ENCODE results near the gene ATXN7L1. TPM values are rescaled to one million over a fixed set of nuclear protein-coding genes. Genes with fewer than 3 reads are reported as not detected.

ATXN7L1 gene
- total RNA-seq, 2 experiments from 2014 or later = 11.2 to 16.9 TPM

- ChIA-PET CTCF (interaction anchor here (0.9 to 1.8 kb wide), 8 partner anchors 9 to 116 kb away, joined by 3 to 7 read pairs (median 3); no protein-coding TSS in a partner anchor), POLR2A (interaction anchor here (0.6 to 1.1 kb wide), 4 partner anchors 67 to 616 kb away, joined by 3 to 4 read pairs (median 4); no protein-coding TSS in a partner anchor)
- Mint-ChIP-seq H3K4me3 (peak overlapping the region; percentile 16), H3K4me1 (peaks cover 59% of the 10 kb centered on the region), H3K27me3 (peaks cover 8% of the 10 kb centered on the region), H3K36me3 (ENCODE audit: low read depth) (peaks cover 2% of the 10 kb centered on the region), H3K27ac (peak overlapping the region; percentile 71), H3K9me3 (ENCODE audit: low read depth) (no peaks in the 10 kb centered on the region)
- intact Hi-C loops (cut with DNase I, micrococcal nuclease) = loop anchor here (1.0 to 10.0 kb wide), 24 partner anchors 9 to 1512 kb away; partner anchors contain the start of genes ATXN7L1 (in 2 of the 2), HBP1 (in 1 of the 2), PIK3CG (in 1 of the 2) and RINT1 (in 1 of the 2)
- ATAC-seq (peak; percentile 82), DNase-seq (peak; percentile 94)
Observed at GRCh38 chr7:105808703-105809590, 67.5 kb downstream of the ATXN7L1 start.

GRCh38 chr7:105808209-105808608 lies 68.2 kb downstream of the ATXN7L1 start:
- peak overlapping the region; percentile 53 for H3K27ac Mint-ChIP-seq
- H3K27me3 Mint-ChIP-seq = peaks cover 8% of the 10 kb centered on the region
- intact Hi-C loops (cut with DNase I, micrococcal nuclease) = loop anchor here (2.0 to 10.0 kb wide), 10 partner anchors 25 to 1511 kb away; partner anchors contain the start of genes HBP1 (in 1 of the 2), PIK3CG (in 1 of the 2) and RINT1 (in 1 of the 2)
- H3K36me3 Mint-ChIP-seq (ENCODE audit: low read depth) = peaks cover 2% of the 10 kb centered on the region
- ChIA-PET CTCF (interaction anchor here (0.9 to 1.8 kb wide), 7 partner anchors 8 to 117 kb away, joined by 3 to 7 read pairs (median 4); no protein-coding TSS in a partner anchor), POLR2A (interaction anchor here (1.1 kb wide), 1 partner anchor 214 kb away, joined by 4 read pairs; no protein-coding TSS in a partner anchor)
- ATAC-seq (no peak), DNase-seq (no peak)
- H3K4me1 Mint-ChIP-seq = peaks cover 59% of the 10 kb centered on the region
- no peak overlapping the region for H3K4me3 Mint-ChIP-seq
- no peaks in the 10 kb centered on the region for H3K9me3 Mint-ChIP-seq (ENCODE audit: low read depth)

- H3K36me3 Mint-ChIP-seq (ENCODE audit: low read depth) = peaks cover 2% of the 10 kb centered on the region
- H3K4me1 Mint-ChIP-seq = peaks cover 65% of the 10 kb centered on the region
- H3K9me3 Mint-ChIP-seq (ENCODE audit: low read depth) = no peaks in the 10 kb centered on the region
- peak overlapping the region; percentile 55 for H3K27ac Mint-ChIP-seq
- DNase-seq (no peak), ATAC-seq (no peak)
- CTCF ChIA-PET = interaction anchor here (0.6 to 1.8 kb wide), 4 partner anchors 41 to 358 kb away, joined by 3 to 6 read pairs (median 4); no protein-coding TSS in a partner anchor
- intact Hi-C loops (cut with DNase I, micrococcal nuclease) = loop anchor here (2.0 to 10.0 kb wide), 8 partner anchors 25 to 1510 kb away; partner anchors contain the start of genes PIK3CG (in 1 of the 2) and RINT1 (in 1 of the 2)
- H3K4me3 Mint-ChIP-seq = peak overlapping the region; percentile 17
- H3K27me3 Mint-ChIP-seq = peaks cover 8% of the 10 kb centered on the region
- POLR2A ChIA-PET = interaction anchor here (1.7 kb wide), 1 partner anchor 14 kb away, joined by 4 read pairs; no protein-coding TSS in a partner anchor
Observed at GRCh38 chr7:105807448-105807762, 69.0 kb downstream of the ATXN7L1 start.

- H3K4me1 Mint-ChIP-seq = peaks cover 65% of the 10 kb centered on the region
- peaks cover 2% of the 10 kb centered on the region for H3K36me3 Mint-ChIP-seq (ENCODE audit: low read depth)
- peak; percentile 85 for DNase-seq
- peaks cover 6% of the 10 kb centered on the region for H3K27me3 Mint-ChIP-seq
- peak; percentile 73 for ATAC-seq
- no peaks in the 10 kb centered on the region for H3K9me3 Mint-ChIP-seq (ENCODE audit: low read depth)
- CTCF ChIA-PET = interaction anchor here (0.7 to 1.8 kb wide), 7 partner anchors 40 to 358 kb away, joined by 3 to 6 read pairs (median 4); no protein-coding TSS in a partner anchor
- intact Hi-C loops (cut with DNase I, micrococcal nuclease) = loop anchor here (2.0 to 10.0 kb wide), 8 partner anchors 24 to 1510 kb away; partner anchors contain the start of genes PIK3CG (in 1 of the 2) and RINT1 (in 1 of the 2)
- peak overlapping the region; percentile 55 for H3K27ac Mint-ChIP-seq
- POLR2A ChIA-PET = interaction anchor here (0.8 to 1.7 kb wide), 2 partner anchors 15 to 42 kb away, joined by 3 to 4 read pairs; no protein-coding TSS in a partner anchor
- peak overlapping the region; percentile 17 for H3K4me3 Mint-ChIP-seq
Observed at GRCh38 chr7:105806592-105807447, 69.6 kb downstream of the ATXN7L1 start.

GRCh38 chr7:105805447-105806019 lies 70.9 kb downstream of the ATXN7L1 start:
- no peaks in the 10 kb centered on the region for H3K27me3 Mint-ChIP-seq
- H3K27ac Mint-ChIP-seq = no peak overlapping the region
- ChIA-PET CTCF (interaction anchor here (0.5 to 1.7 kb wide), 9 partner anchors 9 to 237 kb away, joined by 3 to 6 read pairs (median 4); no protein-coding TSS in a partner anchor), POLR2A (interaction anchor here (0.5 kb wide), 1 partner anchor 180 kb away, joined by 5 read pairs; no protein-coding TSS in a partner anchor)
- intact Hi-C loops (cut with DNase I, micrococcal nuclease) = loop anchor here (2.0 to 10.0 kb wide), 8 partner anchors 23 to 1508 kb away; partner anchors contain the start of genes PIK3CG (in 1 of the 2) and RINT1 (in 1 of the 2)
- no peaks in the 10 kb centered on the region for H3K36me3 Mint-ChIP-seq (ENCODE audit: low read depth)
- DNase-seq (no peak), ATAC-seq (no peak)
- H3K4me1 Mint-ChIP-seq = peaks cover 68% of the 10 kb centered on the region
- no peak overlapping the region for H3K4me3 Mint-ChIP-seq
- no peaks in the 10 kb centered on the region for H3K9me3 Mint-ChIP-seq (ENCODE audit: low read depth)

- no peaks in the 10 kb centered on the region for H3K27me3 Mint-ChIP-seq
Observed at GRCh38 chr7:105803429-105803736, 73.0 kb downstream of the ATXN7L1 start.

GRCh38 chr7:105802604-105803428 lies 73.6 kb downstream of the ATXN7L1 start:
- Mint-ChIP-seq H3K36me3 (ENCODE audit: low read depth) (no peaks in the 10 kb centered on the region), H3K9me3 (ENCODE audit: low read depth) (no peaks in the 10 kb centered on the region), H3K4me1 (peaks cover 56% of the 10 kb centered on the region), H3K27ac (no peak overlapping the region), H3K27me3 (no peaks in the 10 kb centered on the region), H3K4me3 (no peak overlapping the region)
- ATAC-seq (no peak), DNase-seq (no peak)
- ChIA-PET CTCF (interaction anchor here (0.6 kb wide), 2 partner anchors 146 to 786 kb away, joined by 3 read pairs; no protein-coding TSS in a partner anchor), POLR2A (no interaction called here)
- intact Hi-C loops (cut with DNase I, micrococcal nuclease) = loop anchor here in 1 of 2 experiments (10.0 kb wide), 1 partner anchor 508 kb away; no protein-coding TSS in a partner anchor

More at GRCh38 chr7:105803429-105803736, 73.0 kb downstream of the ATXN7L1 start:
- no peaks in the 10 kb centered on the region for H3K36me3 Mint-ChIP-seq (ENCODE audit: low read depth)
- H3K4me1 Mint-ChIP-seq = peaks cover 61% of the 10 kb centered on the region
- intact Hi-C loops (cut with DNase I, micrococcal nuclease) = loop anchor here in 1 of 2 experiments (10.0 kb wide), 1 partner anchor 509 kb away; no protein-coding TSS in a partner anchor
- POLR2A ChIA-PET = no interaction called here
- ATAC-seq (no peak), DNase-seq (no peak)
- no peak overlapping the region for H3K4me3 Mint-ChIP-seq
- CTCF ChIA-PET = interaction anchor here (0.6 kb wide), 2 partner anchors 43 to 146 kb away, joined by 3 read pairs; no protein-coding TSS in a partner anchor
- no peaks in the 10 kb centered on the region for H3K9me3 Mint-ChIP-seq (ENCODE audit: low read depth)
- no peak overlapping the region for H3K27ac Mint-ChIP-seq

DNA sequence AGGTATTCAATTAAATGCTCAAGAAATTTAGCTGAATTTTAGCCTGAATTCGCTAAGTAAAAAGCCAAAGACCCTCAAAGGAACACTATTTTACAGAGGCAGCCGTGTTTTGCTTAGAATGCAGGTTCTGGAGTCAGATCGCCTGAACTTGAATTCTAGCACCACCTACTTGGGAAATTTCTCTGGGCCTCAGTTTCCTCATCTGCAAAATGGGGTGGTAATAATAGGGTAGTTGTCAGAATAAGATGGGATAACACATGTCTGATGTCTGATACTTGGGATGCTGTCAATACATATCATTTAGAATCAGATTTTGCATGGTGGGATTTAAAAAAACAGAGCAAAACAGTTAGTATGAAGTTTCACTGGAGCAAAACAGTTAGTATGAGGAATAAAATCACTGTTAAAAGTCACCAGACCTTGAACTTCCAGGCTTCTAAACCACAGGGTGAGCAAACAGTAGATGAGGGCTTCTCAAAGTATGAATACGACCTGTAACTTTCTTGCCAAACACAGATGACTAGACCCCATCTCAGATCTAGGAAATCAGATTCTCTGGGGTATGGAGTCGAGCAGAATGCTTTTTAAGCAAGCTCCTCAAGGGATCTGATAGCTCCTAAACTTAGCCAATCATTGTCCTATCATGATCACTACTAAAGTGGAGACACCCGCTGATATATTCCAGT lies 75.4 kb downstream of the ATXN7L1 start:
- ChIA-PET POLR2A (interaction anchor here (0.6 to 1.3 kb wide), 3 partner anchors 16 to 40 kb away, joined by 3 to 5 read pairs (median 3); no protein-coding TSS in a partner anchor), CTCF (interaction anchor here (0.7 to 1.0 kb wide), 3 partner anchors 40 to 156 kb away, joined by 3 read pairs; no protein-coding TSS in a partner anchor)
- H3K36me3 Mint-ChIP-seq (ENCODE audit: low read depth) = no peaks in the 10 kb centered on the region
- no peaks in the 10 kb centered on the region for H3K9me3 Mint-ChIP-seq (ENCODE audit: low read depth)
- no peak overlapping the region for H3K27ac Mint-ChIP-seq
- ATAC-seq = no peak
- intact Hi-C loops (cut with DNase I, micrococcal nuclease) = loop anchor here (1.0 to 10.0 kb wide), 3 partner anchors 8 to 506 kb away; no protein-coding TSS in a partner anchor
- no peak for DNase-seq
- H3K27me3 Mint-ChIP-seq = no peaks in the 10 kb centered on the region
- H3K4me3 Mint-ChIP-seq = no peak overlapping the region
- H3K4me1 Mint-ChIP-seq = peaks cover 47% of the 10 kb centered on the region

DNA sequence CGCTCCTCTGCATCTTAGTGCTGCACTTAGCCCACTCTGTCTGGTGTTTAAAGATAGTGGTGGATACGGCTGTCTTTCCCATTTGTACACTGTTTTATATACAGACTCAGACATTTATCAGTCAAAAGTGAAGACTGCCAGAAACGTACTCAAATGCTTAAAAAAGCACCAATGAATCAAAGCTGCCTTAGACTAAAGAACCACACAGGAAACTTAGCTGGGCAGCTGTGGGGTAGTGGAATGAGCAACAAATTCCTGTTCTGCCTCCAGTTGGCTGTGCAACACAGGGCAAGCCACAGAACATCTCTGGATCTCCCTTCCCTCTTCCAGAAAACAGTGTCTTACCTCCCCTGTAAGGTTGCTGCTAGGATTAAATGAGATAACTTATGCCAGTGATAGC lies 76.0 kb downstream of the ATXN7L1 start:
- Mint-ChIP-seq H3K4me1 (peaks cover 41% of the 10 kb centered on the region), H3K27me3 (no peaks in the 10 kb centered on the region), H3K4me3 (no peak overlapping the region), H3K36me3 (ENCODE audit: low read depth) (no peaks in the 10 kb centered on the region), H3K9me3 (ENCODE audit: low read depth) (no peaks in the 10 kb centered on the region), H3K27ac (no peak overlapping the region)
- ATAC-seq = peak; percentile 90
- intact Hi-C loops (cut with DNase I, micrococcal nuclease) = loop anchor here (1.0 to 10.0 kb wide), 3 partner anchors 9 to 506 kb away; no protein-coding TSS in a partner anchor
- DNase-seq = peak; percentile 67
- ChIA-PET CTCF (interaction anchor here (0.8 to 1.7 kb wide), 3 partner anchors 8 to 156 kb away, joined by 3 to 4 read pairs (median 3); no protein-coding TSS in a partner anchor), POLR2A (interaction anchor here (0.9 to 1.3 kb wide), 2 partner anchors 34 to 40 kb away, joined by 3 to 5 read pairs; no protein-coding TSS in a partner anchor)

All from activated CD4-positive, alpha-beta T cell treated with anti-CD3 and anti-CD28 coated beads for 36 hours (primary cell).